Measurements from ENCODE around the gene PTPN14. TPM values are rescaled to one million over a fixed set of nuclear protein-coding genes. Genes with fewer than 3 reads are reported as not detected.

The PTPN14 gene
- total RNA-seq, 1 experiment from 2014 or later = 88.4 TPM

DNA sequence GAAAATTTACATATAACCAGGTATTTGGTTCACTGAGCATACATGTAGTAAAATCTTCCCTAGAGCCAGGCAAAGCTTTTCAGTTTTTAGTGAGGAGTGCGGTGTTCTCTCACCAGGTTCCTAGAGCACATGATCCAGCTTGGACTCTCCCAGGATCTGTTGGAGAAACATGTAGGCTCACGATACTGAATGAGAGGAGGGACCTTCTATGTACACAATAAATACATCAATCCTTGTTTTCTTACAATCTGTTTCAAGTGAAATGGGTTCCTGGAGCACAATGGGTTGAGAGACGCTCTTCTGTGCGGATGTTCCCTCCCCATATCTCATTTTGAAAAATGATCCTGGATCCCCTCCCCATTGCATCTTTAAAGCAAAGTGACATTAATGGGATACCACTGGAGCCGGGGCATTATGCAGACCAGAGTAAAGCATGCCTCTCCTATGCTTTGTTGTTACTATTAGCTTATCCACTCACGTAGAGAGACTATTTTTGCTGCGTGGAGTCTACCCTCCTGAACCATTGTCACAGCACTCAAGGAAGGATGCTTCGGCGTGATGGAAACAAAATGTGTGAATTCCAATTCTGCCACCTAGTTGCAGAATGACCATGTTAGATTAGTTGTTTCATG, 251.1 kb downstream of the PTPN14 start:
- TF ChIP-seq ZNF512 (CRISPR knock-in tag; IDR thresholded peaks at IDR 0.05; ENCODE audit: borderline replicate concordance) (no peak), ZNF121 (CRISPR knock-in tag; IDR thresholded peaks at IDR 0.05) (no peak), RELA (CRISPR knock-in tag; IDR thresholded peaks at IDR 0.05; ENCODE audit: borderline replicate concordance) (no peak), NR1H2 (CRISPR knock-in tag; IDR thresholded peaks at IDR 0.05) (no peak), E2F5 (CRISPR knock-in tag; IDR thresholded peaks at IDR 0.05) (no peak), ERG (CRISPR knock-in tag; IDR thresholded peaks at IDR 0.05) (no peak), ZNF396 (CRISPR knock-in tag; IDR thresholded peaks at IDR 0.05; ENCODE audit: borderline replicate concordance) (no peak)
- H3K27ac Mint-ChIP-seq = no peak overlapping the region
- ChIA-PET POLR2A (no interaction called here), CTCF (interaction anchor here (1.3 to 1.7 kb wide), 2 partner anchors 17 to 28 kb away, joined by 3 to 4 read pairs; no protein-coding TSS in a partner anchor)
- H3K27me3 Mint-ChIP-seq (ENCODE audit: low read depth) = peaks cover 36% of the 10 kb centered on the region
- DNase-seq (ENCODE audit: low spot score) = no peak
- no peak for ATAC-seq
- no peak overlapping the region for H3K4me3 Mint-ChIP-seq
- H3K4me1 Mint-ChIP-seq = peaks cover 41% of the 10 kb centered on the region
- H3K9me3 Mint-ChIP-seq = peaks cover 5% of the 10 kb centered on the region
- H3K36me3 Mint-ChIP-seq = peaks cover 5% of the 10 kb centered on the region; the same call in 1 of the 2 replicates

Other genes with a start within 250 kb of the PTPN14 start
- gene CENPF, start 51.6 kb upstream of the PTPN14 start, total RNA-seq (2021) = 137 to 166 TPM (median 143 TPM) in 3 replicates